Dermis microvascular lymphatic vessel endothelial cell (primary cell): ENCODE measurements around the gene SLC38A3. TPM values are rescaled to one million over a fixed set of nuclear protein-coding genes. Genes with fewer than 3 reads are reported as not detected.
"Not testable (repeated sequence)": the region's sequence is repeated elsewhere in the genome, so short reads cannot be mapped to it uniquely, and the experiment has no call there.

Experiments
- DNase-seq, 2 donors: peaks; one replicate each; pipeline versions ENCODE4 v3.0.0 to v3.0.0-alpha.2; 2010; ENCODE audit warnings: low read depth in 2 of 2
- total RNA-seq: library from RNA; depleted of rRNA; stranded (reverse); fragments of >200 nt; gene quantifications from 2 replicates; pipeline ENCODE4 v1.2.1, GENCODE V29; 2014

SLC38A3 gene
- total RNA-seq, 1 donor from 2014 or later, result under 0.01 TPM

GRCh38 chr3:50246517-50246954 is 41.5 kb downstream of the SLC38A3 start:
- peak; percentile 81 to 86 for DNase-seq

- peak; percentile 52 to 85 for DNase-seq
Observed at GRCh38 chr3:50248387-50248786, 43.3 kb downstream of the SLC38A3 start.

GRCh38 chr3:50249457-50249856 is 44.4 kb downstream of the SLC38A3 start:
- DNase-seq, result no peak

GRCh38 chr3:50250514-50250913 is 45.4 kb downstream of the SLC38A3 start:
- no peak for DNase-seq

- DNase-seq, result peak in 1 of 2 donors; percentile 82
Observed at GRCh38 chr3:50251220-50251619, 46.1 kb downstream of the SLC38A3 start.

- peak; percentile 86 to 94 for DNase-seq
Observed at GRCh38 chr3:50254577-50255250, 49.6 kb downstream of the SLC38A3 start.

GRCh38 chr3:50255251-50255615 is 50.2 kb downstream of the SLC38A3 start:
- DNase-seq, result no peak

GRCh38 chr3:50256978-50257890 is 52.2 kb downstream of the SLC38A3 start:
- peak in 1 of 2 donors; percentile 76 for DNase-seq

- DNase-seq, result no peak
Observed at GRCh38 chr3:50258029-50258680, 53.1 kb downstream of the SLC38A3 start.

- no peak for DNase-seq
Observed at GRCh38 chr3:50258979-50259378, 53.9 kb downstream of the SLC38A3 start.

GRCh38 chr3:50259432-50260026 is 54.5 kb downstream of the SLC38A3 start:
- DNase-seq, result no peak

- peak; percentile 83 to 92 for DNase-seq
Observed at GRCh38 chr3:50260027-50260941, 55.2 kb downstream of the SLC38A3 start.

GRCh38 chr3:50260942-50261441 is 55.9 kb downstream of the SLC38A3 start:
- DNase-seq, result no peak

- no peak for DNase-seq
Observed at GRCh38 chr3:50261505-50261904, 56.4 kb downstream of the SLC38A3 start.

GRCh38 chr3:50262200-50262599 is 57.1 kb downstream of the SLC38A3 start:
- DNase-seq, result not testable (repeated sequence)

GRCh38 chr3:50262778-50263177 is 57.7 kb downstream of the SLC38A3 start:
- no peak for DNase-seq

- no peak for DNase-seq
Observed at GRCh38 chr3:50263478-50264382, 58.7 kb downstream of the SLC38A3 start.

GRCh38 chr3:50264383-50264963 is 59.4 kb downstream of the SLC38A3 start:
- no peak for DNase-seq

- no peak for DNase-seq
Observed at GRCh38 chr3:50264964-50265485, 60.0 kb downstream of the SLC38A3 start.
